ENCODE data around the gene METTL23. TPM values are rescaled to one million over a fixed set of nuclear protein-coding genes. Genes with fewer than 3 reads are reported as not detected.

METTL23 gene, protein sequence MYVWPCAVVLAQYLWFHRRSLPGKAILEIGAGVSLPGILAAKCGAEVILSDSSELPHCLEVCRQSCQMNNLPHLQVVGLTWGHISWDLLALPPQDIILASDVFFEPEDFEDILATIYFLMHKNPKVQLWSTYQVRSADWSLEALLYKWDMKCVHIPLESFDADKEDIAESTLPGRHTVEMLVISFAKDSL
- polyA plus RNA-seq (2013, experiment 1 of 2) = 35.5 TPM
- polyA plus RNA-seq (2013, experiment 2 of 2) = 38.7 TPM

DNA sequence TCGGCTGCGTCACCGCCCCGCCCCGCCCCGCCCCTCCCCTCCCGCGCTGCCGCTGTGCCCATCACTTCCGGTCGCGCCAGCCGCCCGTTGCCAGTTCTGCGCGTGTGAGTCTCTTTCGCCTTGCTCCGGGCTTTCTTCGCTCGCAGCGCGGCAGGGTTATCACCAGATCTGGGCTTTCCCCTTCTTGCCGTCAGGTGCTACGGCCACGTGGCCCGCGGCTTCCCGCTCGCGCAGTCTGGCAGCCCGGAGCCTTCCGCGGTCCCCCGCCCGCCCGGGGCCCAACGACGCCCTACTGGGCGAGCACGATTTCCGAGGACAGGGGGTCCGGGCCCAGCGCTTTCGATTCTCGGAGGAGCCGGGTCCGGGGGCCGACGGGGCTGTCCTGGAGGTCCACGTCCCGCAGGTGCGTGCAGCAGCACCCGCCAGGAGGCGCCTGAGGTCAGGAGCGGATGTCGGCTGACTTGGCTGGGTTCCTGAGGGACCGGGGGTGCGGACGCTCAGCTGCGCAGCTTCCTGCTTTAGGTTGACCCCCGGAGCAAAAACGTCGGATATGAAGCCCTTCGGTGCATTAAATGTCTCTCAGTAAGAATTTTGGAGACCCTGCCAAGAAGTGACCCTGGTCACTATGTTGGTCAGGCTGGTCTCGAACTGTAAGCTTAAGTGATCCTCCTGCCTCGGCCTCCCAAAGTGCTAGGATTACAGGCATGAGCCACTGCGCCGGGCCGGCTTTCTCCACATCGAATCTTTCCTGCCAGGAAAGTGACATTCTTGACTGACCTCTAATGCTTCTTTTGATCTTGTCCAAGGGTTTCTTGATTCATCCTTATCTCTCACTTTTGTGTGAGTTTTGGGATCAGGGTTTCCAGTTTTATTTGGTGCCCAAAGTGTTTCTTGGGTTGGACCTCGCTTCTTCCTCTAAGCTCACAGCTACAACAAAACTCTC, at the start of gene METTL23:
Gene METTL23, plus strand, starts transcription at position 64 of the 943 bp plus-strand sequence. CDS start 2,872 bp downstream, outside the sequence.
- peak within 1 kb of the TSS; percentile 97 to 99 for H3K4me3 ChIP-seq (ENCODE audit: insufficient read depth in 1 of 2, low read depth in 1 of 2, low read length in 2 of 2)
- peak within 1 kb of the TSS; percentile 70 for H2AK5ac ChIP-seq (ENCODE audit: low read length, severe bottlenecking)
- H3K14ac ChIP-seq (ENCODE audit: low read length in 2 of 2) = peak within 1 kb of the TSS; percentile 95 to 97
- peak within 1 kb of the TSS; percentile 97 for H2BK5ac ChIP-seq (ENCODE audit: low read depth, low read length, poor library complexity, severe bottlenecking)
- peak within 1 kb of the TSS; percentile 96 for H3K4me2 ChIP-seq (ENCODE audit: low read length, poor library complexity, severe bottlenecking)
- peak within 1 kb of the TSS; percentile 99 for H3K18ac ChIP-seq (ENCODE audit: low read depth in 1 of 2, low read length in 2 of 2)
- peak; percentile 82 for DNase-seq
- peak within 1 kb of the TSS; percentile 99 for H3K27ac ChIP-seq (ENCODE audit: low read length, poor library complexity, severe bottlenecking)
- peaks cover 16% of the 10 kb centered on the region for H3K4me1 ChIP-seq (ENCODE audit: control insufficient read depth, insufficient read depth, low read depth, low read length)
- WGBS = 4% methylated on average over 60 of the region's 71 CpGs
- peak within 1 kb of the TSS; percentile 79 to 100 for H3K23ac ChIP-seq (ENCODE audit: low read length in 2 of 2)
- peaks cover 24 to 52% of the 10 kb centered on the region in 2 experiments for H3K36me3 ChIP-seq (ENCODE audit: control insufficient read depth in 1 of 2, insufficient read depth in 2 of 2, low read depth in 1 of 2, low read length in 2 of 2)
- peak within 1 kb of the TSS; percentile 94 for H3K9ac ChIP-seq (ENCODE audit: low read length)
- peak within 1 kb of the TSS; percentile 66 to 80 for H2BK12ac ChIP-seq (ENCODE audit: low read length in 2 of 2)
- peak within 1 kb of the TSS; percentile 89 for H2BK120ac ChIP-seq (ENCODE audit: low read depth, low read length)
- peak within 1 kb of the TSS; percentile 98 for H4K91ac ChIP-seq (ENCODE audit: low read length)
- peak within 1 kb of the TSS; percentile 98 for H3K4ac ChIP-seq (ENCODE audit: low read depth in 1 of 2, low read length in 2 of 2)
- no peaks in the 10 kb centered on the region for H3K27me3 ChIP-seq (ENCODE audit: control insufficient read depth in 1 of 2, insufficient read depth in 1 of 2, low read length in 2 of 2)
- peak within 1 kb of the TSS; percentile 89 for H2AFZ ChIP-seq (ENCODE audit: low read depth, low read length)
- H3K79me1 ChIP-seq (replicated peaks; ENCODE audit: low read length, poor library complexity, severe bottlenecking) = peaks cover 4% of the 10 kb centered on the region
- H4K8ac ChIP-seq (ENCODE audit: low read length) = peak within 1 kb of the TSS; percentile 97
- H2BK15ac ChIP-seq (ENCODE audit: low read depth, poor library complexity, severe bottlenecking) = peak within 1 kb of the TSS; percentile 94
- H3K9me3 ChIP-seq (ENCODE audit: control insufficient read depth, low read length) = no peaks in the 10 kb centered on the region

DNA sequence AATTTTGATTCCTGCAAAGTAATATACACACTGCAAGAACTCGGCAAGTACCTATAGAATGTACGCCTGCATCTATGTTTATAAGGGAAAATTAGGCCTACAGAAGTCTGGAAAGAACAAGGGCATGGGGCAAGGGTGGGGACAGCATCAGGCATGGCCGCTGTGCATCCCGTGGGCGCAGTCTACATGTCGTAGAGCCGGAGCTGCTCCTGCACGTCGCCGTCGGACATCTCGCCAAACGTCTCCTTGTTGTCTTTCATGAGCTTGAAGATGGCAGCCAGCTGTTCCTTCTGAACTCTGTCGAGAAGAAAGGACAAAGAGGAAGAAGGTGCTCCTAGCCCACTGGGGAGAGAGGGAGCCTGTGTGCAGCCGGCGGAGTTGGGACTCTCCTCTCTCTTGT, 49.2 kb upstream of the METTL23 start:
- H2AK5ac ChIP-seq (ENCODE audit: low read length, severe bottlenecking) = no peak overlapping the region
- no peak overlapping the region for H4K8ac ChIP-seq (ENCODE audit: low read length)
- DNase-seq = no peak
- H3K4me3 ChIP-seq (ENCODE audit: insufficient read depth in 1 of 2, low read depth in 1 of 2, low read length in 2 of 2) = no peak overlapping the region
- H3K4me2 ChIP-seq (ENCODE audit: low read length, poor library complexity, severe bottlenecking) = no peak overlapping the region
- WGBS = 97% methylated on average over 16 of the region's 16 CpGs
- no peak overlapping the region for H4K91ac ChIP-seq (ENCODE audit: low read length)
- H2BK5ac ChIP-seq (ENCODE audit: low read depth, low read length, poor library complexity, severe bottlenecking) = no peak overlapping the region
- peaks cover 9% of the 10 kb centered on the region for H3K4me1 ChIP-seq (ENCODE audit: control insufficient read depth, insufficient read depth, low read depth, low read length)
- peaks cover 53 to 62% of the 10 kb centered on the region in 2 experiments for H3K36me3 ChIP-seq (ENCODE audit: control insufficient read depth in 1 of 2, insufficient read depth in 2 of 2, low read depth in 1 of 2, low read length in 2 of 2)
- no peak overlapping the region for H3K4ac ChIP-seq (ENCODE audit: low read depth in 1 of 2, low read length in 2 of 2)
- H2BK15ac ChIP-seq (ENCODE audit: low read depth, poor library complexity, severe bottlenecking) = no peak overlapping the region
- no peak overlapping the region for H2BK120ac ChIP-seq (ENCODE audit: low read depth, low read length)
- H3K27me3 ChIP-seq (ENCODE audit: control insufficient read depth in 1 of 2, insufficient read depth in 1 of 2, low read length in 2 of 2) = no peaks in the 10 kb centered on the region
- H2BK12ac ChIP-seq (ENCODE audit: low read length in 2 of 2) = no peak overlapping the region
- H3K23ac ChIP-seq (ENCODE audit: low read length in 2 of 2) = no peak overlapping the region
- H2AFZ ChIP-seq (ENCODE audit: low read depth, low read length) = no peak overlapping the region
- H3K9me3 ChIP-seq (ENCODE audit: control insufficient read depth, low read length) = no peaks in the 10 kb centered on the region
- H3K14ac ChIP-seq (ENCODE audit: low read length in 2 of 2) = no peak overlapping the region
- no peak overlapping the region for H3K18ac ChIP-seq (ENCODE audit: low read depth in 1 of 2, low read length in 2 of 2)
- H3K79me1 ChIP-seq (replicated peaks; ENCODE audit: low read length, poor library complexity, severe bottlenecking) = peaks cover 14% of the 10 kb centered on the region
- H3K27ac ChIP-seq (ENCODE audit: low read length, poor library complexity, severe bottlenecking) = no peak overlapping the region
- H3K9ac ChIP-seq (ENCODE audit: low read length) = no peak overlapping the region

DNA sequence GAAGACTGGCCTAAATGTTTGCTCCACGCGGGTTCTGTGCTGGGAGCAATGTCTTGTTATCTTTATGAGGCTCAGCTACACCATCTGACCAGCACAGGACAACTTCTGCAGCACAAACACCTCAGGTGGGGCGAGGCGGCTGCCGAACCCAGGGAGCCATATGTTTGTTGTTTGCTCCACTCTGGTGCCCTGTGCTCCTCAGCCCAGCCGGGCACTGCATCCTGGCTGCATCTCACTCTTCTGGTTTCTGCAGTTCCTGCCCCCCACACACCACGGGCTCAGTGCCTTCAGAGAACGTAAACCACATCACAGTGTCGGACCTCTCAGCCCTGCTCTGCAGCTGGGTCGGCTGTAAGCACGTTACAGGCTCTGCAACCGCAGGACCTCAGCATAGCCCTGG, 48.3 kb upstream of the METTL23 start:
- H3K4ac ChIP-seq (ENCODE audit: low read depth in 1 of 2, low read length in 2 of 2) = no peak overlapping the region
- no peak overlapping the region for H2BK15ac ChIP-seq (ENCODE audit: low read depth, poor library complexity, severe bottlenecking)
- no peak overlapping the region for H3K4me2 ChIP-seq (ENCODE audit: low read length, poor library complexity, severe bottlenecking)
- no peak for DNase-seq
- H4K91ac ChIP-seq (ENCODE audit: low read length) = no peak overlapping the region
- peaks cover 22% of the 10 kb centered on the region for H3K79me1 ChIP-seq (replicated peaks; ENCODE audit: low read length, poor library complexity, severe bottlenecking)
- no peaks in the 10 kb centered on the region for H3K9me3 ChIP-seq (ENCODE audit: control insufficient read depth, low read length)
- H2BK12ac ChIP-seq (ENCODE audit: low read length in 2 of 2) = peak overlapping the region in 1 of 2 experiments; percentile 46
- H2BK120ac ChIP-seq (ENCODE audit: low read depth, low read length) = no peak overlapping the region
- H3K36me3 ChIP-seq (ENCODE audit: control insufficient read depth in 1 of 2, insufficient read depth in 2 of 2, low read depth in 1 of 2, low read length in 2 of 2) = peaks cover 63 to 71% of the 10 kb centered on the region in 2 experiments
- H3K9ac ChIP-seq (ENCODE audit: low read length) = no peak overlapping the region
- H2AFZ ChIP-seq (ENCODE audit: low read depth, low read length) = no peak overlapping the region
- no peak overlapping the region for H3K18ac ChIP-seq (ENCODE audit: low read depth in 1 of 2, low read length in 2 of 2)
- no peak overlapping the region for H4K8ac ChIP-seq (ENCODE audit: low read length)
- H2AK5ac ChIP-seq (ENCODE audit: low read length, severe bottlenecking) = no peak overlapping the region
- H3K4me1 ChIP-seq (ENCODE audit: control insufficient read depth, insufficient read depth, low read depth, low read length) = peaks cover 16% of the 10 kb centered on the region
- no peak overlapping the region for H2BK5ac ChIP-seq (ENCODE audit: low read depth, low read length, poor library complexity, severe bottlenecking)
- H3K23ac ChIP-seq (ENCODE audit: low read length in 2 of 2) = peak overlapping the region in 1 of 2 experiments; percentile 24
- no peak overlapping the region for H3K4me3 ChIP-seq (ENCODE audit: insufficient read depth in 1 of 2, low read depth in 1 of 2, low read length in 2 of 2)
- H3K27me3 ChIP-seq (ENCODE audit: control insufficient read depth in 1 of 2, insufficient read depth in 1 of 2, low read length in 2 of 2) = no peaks in the 10 kb centered on the region
- 83% methylated on average over 12 of the region's 12 CpGs for WGBS
- peak overlapping the region in 1 of 2 experiments; percentile 49 for H3K14ac ChIP-seq (ENCODE audit: low read length in 2 of 2)
- H3K27ac ChIP-seq (ENCODE audit: low read length, poor library complexity, severe bottlenecking) = no peak overlapping the region

DNA sequence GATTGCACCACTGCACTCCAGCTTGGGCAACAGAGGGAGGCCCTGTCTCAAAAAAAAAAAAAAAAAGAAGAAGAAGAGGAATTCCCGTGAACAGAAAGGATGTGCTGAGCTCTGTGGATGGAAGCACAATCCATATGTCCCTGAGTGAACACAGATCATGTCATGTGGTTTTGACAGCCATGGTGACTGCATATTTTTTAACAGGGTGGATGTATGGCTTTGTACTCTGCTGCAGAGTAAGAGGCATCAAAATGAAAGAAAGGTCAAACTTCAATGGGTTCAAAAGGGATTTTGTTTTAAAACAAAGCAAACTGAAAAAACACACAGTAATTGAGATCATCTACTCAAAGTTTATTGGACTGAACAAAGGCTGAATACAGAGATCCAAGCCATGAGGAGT, 47.4 kb upstream of the METTL23 start:
- Histone ChIP-seq H2AFZ (ENCODE audit: low read depth, low read length) (no peak overlapping the region), H4K8ac (ENCODE audit: low read length) (no peak overlapping the region), H2BK15ac (ENCODE audit: low read depth, poor library complexity, severe bottlenecking) (no peak overlapping the region), H4K91ac (ENCODE audit: low read length) (no peak overlapping the region), H3K9ac (ENCODE audit: low read length) (no peak overlapping the region), H3K27me3 (ENCODE audit: control insufficient read depth in 1 of 2, insufficient read depth in 1 of 2, low read length in 2 of 2) (no peaks in the 10 kb centered on the region), H2BK120ac (ENCODE audit: low read depth, low read length) (no peak overlapping the region), H3K18ac (ENCODE audit: low read depth in 1 of 2, low read length in 2 of 2) (no peak overlapping the region), H3K36me3 (ENCODE audit: control insufficient read depth in 1 of 2, insufficient read depth in 2 of 2, low read depth in 1 of 2, low read length in 2 of 2) (peaks cover 64 to 76% of the 10 kb centered on the region in 2 experiments), H2BK12ac (ENCODE audit: low read length in 2 of 2) (no peak overlapping the region), H2BK5ac (ENCODE audit: low read depth, low read length, poor library complexity, severe bottlenecking) (no peak overlapping the region), H3K4ac (ENCODE audit: low read depth in 1 of 2, low read length in 2 of 2) (no peak overlapping the region), H3K4me2 (ENCODE audit: low read length, poor library complexity, severe bottlenecking) (no peak overlapping the region), H3K4me1 (ENCODE audit: control insufficient read depth, insufficient read depth, low read depth, low read length) (peaks cover 25% of the 10 kb centered on the region), H3K4me3 (ENCODE audit: insufficient read depth in 1 of 2, low read depth in 1 of 2, low read length in 2 of 2) (no peak overlapping the region), H3K79me1 (replicated peaks; ENCODE audit: low read length, poor library complexity, severe bottlenecking) (peaks cover 27% of the 10 kb centered on the region), H3K27ac (ENCODE audit: low read length, poor library complexity, severe bottlenecking) (no peak overlapping the region), H3K14ac (ENCODE audit: low read length in 2 of 2) (no peak overlapping the region), H3K23ac (ENCODE audit: low read length in 2 of 2) (no peak overlapping the region), H3K9me3 (ENCODE audit: control insufficient read depth, low read length) (no peaks in the 10 kb centered on the region), H2AK5ac (ENCODE audit: low read length, severe bottlenecking) (no peak overlapping the region)
- DNase-seq = no peak
- WGBS = 74% methylated on average over 1 of the region's 1 CpG
